Loucy (cell line): ENCODE measurements around the gene CABP2.
A peak's percentile ranks its signal among the peaks of the same experiment; 100 is the strongest.

Source experiments
- H2AFZ ChIP-seq: fragments of 200-600 bp; sonication (generic); 2 replicates; pipeline ENCODE4 v1.6.0; 2016; ENCODE audit warnings: antibody characterized with exemption, mild to moderate bottlenecking, low read length, moderate library complexity
- H3F3A ChIP-seq: fragments of 200-600 bp; 2 replicates; pipeline ENCODE4 v1.6.0; 2016; ENCODE audit warnings: antibody characterized with exemption, low read depth, mild to moderate bottlenecking
- H3K27me3 ChIP-seq: fragments of 200-600 bp; sonication (generic); 2 replicates; pipeline ENCODE4 v1.6.1; 2014; ENCODE audit warnings: low read length, mild to moderate bottlenecking; ENCODE audit not compliant: insufficient read depth, poor library complexity, severe bottlenecking
- H3K36me3 ChIP-seq: fragments of 200-600 bp; sonication (generic); 2 replicates; pipeline ENCODE4 v1.6.1; 2016; ENCODE audit warnings: low read length; ENCODE audit not compliant: insufficient read depth
- H3K4me1 ChIP-seq: fragments of 200-600 bp; sonication (generic); 2 replicates; pipeline ENCODE4 v1.5.1; 2014; ENCODE audit warnings: low read length, mild to moderate bottlenecking; ENCODE audit not compliant: insufficient read depth, poor library complexity, severe bottlenecking
- H3K4me2 ChIP-seq: fragments of 200-600 bp; sonication (generic); 2 replicates; pipeline ENCODE4 v1.6.0; 2014; ENCODE audit warnings: antibody characterized with exemption, low read length, low read depth, mild to moderate bottlenecking; ENCODE audit not compliant: poor library complexity, severe bottlenecking
- H3K4me3 ChIP-seq: fragments of 200-600 bp; sonication (generic); 2 replicates; pipeline ENCODE4 v1.5.1; 2014; ENCODE audit warnings: low read length, mild to moderate bottlenecking, mixed read lengths; ENCODE audit not compliant: poor library complexity, severe bottlenecking
- H3K79me2 ChIP-seq: fragments of 200-600 bp; sonication (generic); 2 replicates; pipeline ENCODE4 v1.6.1; 2014; ENCODE audit warnings: low read length; ENCODE audit not compliant: insufficient read depth
- H3K9ac ChIP-seq: fragments of 200-600 bp; sonication (generic); 2 replicates; pipeline ENCODE4 v1.6.0; 2014; ENCODE audit warnings: mild to moderate bottlenecking, low read depth, low read length, moderate library complexity; ENCODE audit not compliant: poor library complexity, severe bottlenecking
- H3K9me2 ChIP-seq: fragments of 200-600 bp; sonication (generic); replicated peaks from 2 replicates; pipeline ENCODE4 v1.6.1; 2016; ENCODE audit warnings: low read depth, low read length, mixed read lengths
- H3K9me3 ChIP-seq: fragments of 200-600 bp; sonication (generic); 2 replicates; pipeline ENCODE4 v1.6.1; 2014; ENCODE audit warnings: mild to moderate bottlenecking, antibody characterized with exemption, low read length, low read depth; ENCODE audit not compliant: insufficient read depth
- H4K20me1 ChIP-seq: fragments of 200-600 bp; sonication (generic); 2 replicates; pipeline ENCODE4 v1.6.0; 2014; ENCODE audit warnings: antibody characterized with exemption, low read length, mild to moderate bottlenecking; ENCODE audit not compliant: insufficient read depth, poor library complexity, severe bottlenecking
- EZH2phosphoT487 ChIP-seq: fragments of 200-600 bp; IDR thresholded peaks from 2 replicates; pipeline ENCODE4 v1.6.1; 2018; ENCODE audit warnings: antibody characterized with exemption, mild to moderate bottlenecking, moderate library complexity, borderline replicate concordance
- TF ChIP-seq, protein P1 (sequence below): fragments of 200-600 bp; sonication (generic); conservative IDR thresholded peaks from 2 replicates; pipeline ENCODE4 v1.5.1; 2014; ENCODE audit warnings: mild to moderate bottlenecking, antibody characterized with exemption, low read length

Gene CABP2

DNA sequence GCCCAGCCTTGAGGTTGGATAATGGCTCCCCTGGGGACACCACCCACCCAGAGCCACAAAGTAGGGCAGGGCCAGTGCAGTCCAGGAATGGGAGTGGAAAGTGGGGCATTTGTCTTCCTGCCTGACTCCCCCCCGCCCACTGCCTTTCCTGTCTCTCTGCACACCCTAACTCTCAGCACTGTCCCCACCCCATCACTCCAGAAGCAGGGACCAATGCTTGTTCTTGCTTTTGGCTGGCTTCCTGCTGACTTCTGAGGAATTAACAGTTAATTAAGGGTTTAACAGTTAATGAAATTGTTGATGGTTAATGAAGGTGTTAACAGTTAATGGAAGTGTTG, 22.8 kb downstream of the CABP2 start:
- H3F3A ChIP-seq: peaks cover 1% of the 10 kb centered on the region
- H3K9me2 ChIP-seq: no peaks in the 10 kb centered on the region
- H3K36me3 ChIP-seq: peaks cover 4% of the 10 kb centered on the region; the same call in 1 of the 2 replicates
- TF ChIP-seq, protein P1, sequence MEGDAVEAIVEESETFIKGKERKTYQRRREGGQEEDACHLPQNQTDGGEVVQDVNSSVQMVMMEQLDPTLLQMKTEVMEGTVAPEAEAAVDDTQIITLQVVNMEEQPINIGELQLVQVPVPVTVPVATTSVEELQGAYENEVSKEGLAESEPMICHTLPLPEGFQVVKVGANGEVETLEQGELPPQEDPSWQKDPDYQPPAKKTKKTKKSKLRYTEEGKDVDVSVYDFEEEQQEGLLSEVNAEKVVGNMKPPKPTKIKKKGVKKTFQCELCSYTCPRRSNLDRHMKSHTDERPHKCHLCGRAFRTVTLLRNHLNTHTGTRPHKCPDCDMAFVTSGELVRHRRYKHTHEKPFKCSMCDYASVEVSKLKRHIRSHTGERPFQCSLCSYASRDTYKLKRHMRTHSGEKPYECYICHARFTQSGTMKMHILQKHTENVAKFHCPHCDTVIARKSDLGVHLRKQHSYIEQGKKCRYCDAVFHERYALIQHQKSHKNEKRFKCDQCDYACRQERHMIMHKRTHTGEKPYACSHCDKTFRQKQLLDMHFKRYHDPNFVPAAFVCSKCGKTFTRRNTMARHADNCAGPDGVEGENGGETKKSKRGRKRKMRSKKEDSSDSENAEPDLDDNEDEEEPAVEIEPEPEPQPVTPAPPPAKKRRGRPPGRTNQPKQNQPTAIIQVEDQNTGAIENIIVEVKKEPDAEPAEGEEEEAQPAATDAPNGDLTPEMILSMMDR: no peak
- no peak for TF ChIP-seq EZH2phosphoT487
- H3K4me3 ChIP-seq: no peak overlapping the region
- no peak overlapping the region for H2AFZ ChIP-seq
- no peaks in the 10 kb centered on the region for H3K9me3 ChIP-seq
- H3K79me2 ChIP-seq: peaks cover 23% of the 10 kb centered on the region
- peak overlapping the region; percentile 53 for H3K4me2 ChIP-seq
- H3K9ac ChIP-seq: peak overlapping the region; percentile 46
- peaks cover 11% of the 10 kb centered on the region for H4K20me1 ChIP-seq
- peaks cover 26% of the 10 kb centered on the region for H3K4me1 ChIP-seq
- H3K27me3 ChIP-seq: no peaks in the 10 kb centered on the region

DNA sequence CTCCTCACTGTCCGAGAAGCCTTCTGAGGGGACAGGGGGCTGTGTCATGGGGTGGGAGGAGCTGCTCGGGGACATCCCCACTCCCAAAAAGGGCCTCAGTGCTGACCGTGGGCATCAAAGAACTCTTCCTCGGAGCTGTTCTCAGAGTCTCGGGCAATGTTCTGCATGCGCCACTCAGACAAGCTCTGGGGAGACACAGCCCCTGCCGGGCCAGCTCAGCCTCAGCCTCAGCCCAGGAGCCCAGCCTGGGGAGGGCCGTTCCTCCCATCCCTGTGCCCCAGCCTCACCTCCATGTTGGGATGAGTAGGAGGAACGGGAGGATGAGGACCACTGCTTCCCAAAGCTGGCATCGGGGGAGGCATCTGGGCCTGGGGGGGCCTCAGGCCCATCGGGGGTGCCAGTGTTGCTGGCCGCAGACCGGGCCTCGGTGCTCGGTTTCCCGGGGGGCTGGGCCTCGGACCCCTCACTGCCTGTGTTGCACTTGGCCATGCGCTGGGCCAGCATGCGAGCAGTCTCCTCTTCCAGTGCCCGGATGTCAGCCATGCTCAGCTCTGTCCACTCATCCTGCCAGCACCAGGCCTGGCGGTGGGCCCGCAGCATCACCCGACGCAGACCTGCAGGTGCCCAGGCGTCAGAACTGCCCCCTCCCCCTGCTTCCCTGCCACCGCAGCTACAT, 23.3 kb downstream of the CABP2 start:
- no peak overlapping the region for H2AFZ ChIP-seq
- peaks cover 23% of the 10 kb centered on the region for H3K79me2 ChIP-seq
- H3K9ac ChIP-seq: no peak overlapping the region
- H3K4me1 ChIP-seq: peaks cover 24% of the 10 kb centered on the region
- H3K9me2 ChIP-seq: no peaks in the 10 kb centered on the region
- H3K9me3 ChIP-seq: no peaks in the 10 kb centered on the region
- no peaks in the 10 kb centered on the region for H3K27me3 ChIP-seq
- H4K20me1 ChIP-seq: peaks cover 10% of the 10 kb centered on the region
- H3F3A ChIP-seq: no peaks in the 10 kb centered on the region
- peaks cover 4% of the 10 kb centered on the region; the same call in 1 of the 2 replicates for H3K36me3 ChIP-seq
- peak overlapping the region; percentile 53 for H3K4me2 ChIP-seq
- H3K4me3 ChIP-seq: no peak overlapping the region
- TF ChIP-seq, protein P1: no peak
- no peak for TF ChIP-seq EZH2phosphoT487

DNA sequence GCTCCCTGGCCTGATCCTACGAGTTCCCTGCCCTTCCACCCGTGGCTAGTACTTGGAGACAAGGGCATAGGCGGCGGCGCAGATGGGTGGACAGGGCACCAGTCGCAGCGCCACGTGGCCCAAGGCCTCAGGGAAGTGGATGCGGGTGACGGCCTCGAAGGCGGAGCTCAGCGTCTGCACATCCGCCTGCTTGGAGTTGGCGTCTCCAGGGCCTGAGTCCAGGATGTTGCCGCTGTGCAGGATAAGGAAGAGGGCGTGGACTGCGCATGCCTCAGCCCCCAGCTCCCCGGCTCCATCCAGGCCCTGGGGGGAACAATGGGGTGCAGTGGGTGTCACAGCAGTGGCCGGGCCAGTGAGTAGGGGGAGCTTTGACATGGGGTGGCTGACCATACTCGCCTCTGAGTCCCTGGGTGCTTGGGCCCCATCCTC, 24.7 kb downstream of the CABP2 start:
- H3F3A ChIP-seq: no peaks in the 10 kb centered on the region
- peaks cover 12% of the 10 kb centered on the region for H3K79me2 ChIP-seq
- no peaks in the 10 kb centered on the region for H3K9me3 ChIP-seq
- H3K4me3 ChIP-seq: no peak overlapping the region
- H3K36me3 ChIP-seq: peaks cover 4% of the 10 kb centered on the region; the same call in 1 of the 2 replicates
- no peak overlapping the region for H3K4me2 ChIP-seq
- peaks cover 5% of the 10 kb centered on the region for H4K20me1 ChIP-seq
- peaks cover 17% of the 10 kb centered on the region for H3K4me1 ChIP-seq
- H3K9ac ChIP-seq: no peak overlapping the region
- H2AFZ ChIP-seq: no peak overlapping the region
- TF ChIP-seq EZH2phosphoT487: no peak
- TF ChIP-seq, protein P1: no peak
- no peaks in the 10 kb centered on the region for H3K27me3 ChIP-seq
- no peaks in the 10 kb centered on the region for H3K9me2 ChIP-seq
